Lung (tissue), 12 donors: Measurements from ENCODE around the gene C4orf50. TPM values are rescaled to one million over a fixed set of nuclear protein-coding genes. Genes with fewer than 3 reads are reported as not detected.

Source experiments
- ATAC-seq: fragments of 200-7000 bp; cut with Tn5 transposase; one replicate; pipeline ENCODE4 v1.9.1; 2020; ENCODE audit warnings: moderate number of reproducible peaks; ENCODE audit not compliant: insufficient read depth, low FRiP score
- DNase-seq, 3 donors: peaks; one replicate each; pipeline ENCODE4 v3.0.0-alpha.2; 2013 to 2017
- H3K27ac ChIP-seq, 2 donors: one replicate each; pipeline ENCODE4 v1.5.1; 2013; ENCODE audit warnings: mild to moderate bottlenecking in 2 of 2, moderate library complexity in 2 of 2, control low read depth in 1 of 2, inconsistent platforms in 1 of 2, low read depth in 1 of 2, low read length in 1 of 2
- H3K27me3 ChIP-seq, 3 donors: one replicate each; pipeline ENCODE4 v1.5.1; 2013; ENCODE audit warnings: low read length in 2 of 3; ENCODE audit not compliant: control insufficient read depth in 3 of 3, insufficient read depth in 3 of 3
- H3K36me3 ChIP-seq, 4 donors: one replicate each; pipeline ENCODE4 v1.5.1; 2013; ENCODE audit warnings: low read length in 4 of 4, mild to moderate bottlenecking in 1 of 4, moderate library complexity in 1 of 4; ENCODE audit not compliant: control insufficient read depth in 4 of 4, insufficient read depth in 4 of 4
- H3K4me1 ChIP-seq, 5 donors: one replicate each; pipeline ENCODE4 v1.5.1; 2013; ENCODE audit warnings: low read length in 5 of 5, mild to moderate bottlenecking in 2 of 5, moderate library complexity in 1 of 5; ENCODE audit not compliant: control insufficient read depth in 5 of 5, insufficient read depth in 5 of 5
- H3K4me3 ChIP-seq: one replicate; pipeline ENCODE4 v1.5.1; 2013; ENCODE audit warnings: mild to moderate bottlenecking, control low read depth, moderate library complexity
- H3K9ac ChIP-seq, 2 donors: one replicate each; pipeline ENCODE4 v1.5.1; 2013; ENCODE audit warnings: low read length in 2 of 2, control low read depth in 1 of 2; ENCODE audit not compliant: insufficient read depth in 1 of 2
- H3K9me3 ChIP-seq, 4 donors: one replicate each; pipeline ENCODE4 v1.5.1; 2013; ENCODE audit warnings: low read length in 3 of 4, mild to moderate bottlenecking in 1 of 4, moderate library complexity in 1 of 4; ENCODE audit not compliant: control insufficient read depth in 4 of 4, insufficient read depth in 3 of 4
- CTCF ChIP-seq: IDR thresholded peaks from 2 replicates; pipeline ENCODE4 v1.5.1; 2012; ENCODE audit warnings: mild to moderate bottlenecking; ENCODE audit errors: control extremely low read depth, extremely low read depth
- whole genome bisulfite sequencing, 2 donors: extraction: QIAGEN DNeasy Blood & Tissue Kit; methylation state at CpG; one replicate each; pipeline ENCODE4 v1.1.7; 2013; 5-methylcytosine and 5-hydroxymethylcytosine counted together
- polyA plus RNA-seq, 2 donors: library from polyadenylated mRNA; stranded (reverse); fragments of 200-250 nt; gene quantifications; one replicate each; pipeline ENCODE4 v1.2.1, GENCODE V29; 2013
- total RNA-seq, 2 donors: library from RNA; depleted of rRNA in 1 of 2; stranded (reverse); fragments of >200 nt in 1 of 2; gene quantifications; one replicate each; pipeline ENCODE4 v1.2.1, GENCODE V29; 2014 to 2021
- donor health status: control.
- donor health status: control.
- donor health status: Bipolar disorder and iron deficiency.
- donor health status: healthy.
- donor health status: DM: yes; HTN: yes; CAD: no.

Gene C4orf50
- total and polyA plus RNA-seq, 4 donors, result 0.02 to 0.04 (median 0.03) TPM

- H3K4me1 ChIP-seq, result peaks cover 0 to 5% (median 0%) of the 10 kb centered on the region in 5 donors
- H3K9me3 ChIP-seq, result peaks cover 0 to 4% (median 0%) of the 10 kb centered on the region in 4 donors
- 65 to 76% methylated on average over 6 of the region's 6 CpGs for WGBS, 2 donors
- no peak overlapping the region for H3K27ac ChIP-seq
- H3K27me3 ChIP-seq, result peaks cover 0 to 4% (median 4%) of the 10 kb centered on the region in 3 donors
- DNase-seq (no peak), ATAC-seq (no peak)
- TF ChIP-seq CTCF, result no peak
- H3K4me3 ChIP-seq, result no peak overlapping the region
- H3K36me3 ChIP-seq, result no peaks in the 10 kb centered on the region
- H3K9ac ChIP-seq, result no peak overlapping the region
Observed at GRCh38 chr4:6029254-6029653, 11.0 kb upstream of the C4orf50 start.

GRCh38 chr4:6028168-6028567, 9.9 kb upstream of the C4orf50 start:
- H3K9me3 ChIP-seq, result peaks cover 0 to 4% (median 0%) of the 10 kb centered on the region in 4 donors
- H3K4me1 ChIP-seq, result peaks cover 0 to 5% (median 0%) of the 10 kb centered on the region in 5 donors
- ATAC-seq, result no peak
- no peak for TF ChIP-seq CTCF
- H3K36me3 ChIP-seq, result no peaks in the 10 kb centered on the region
- DNase-seq, result no peak
- WGBS, 2 donors, result 75 to 77% methylated on average over 10 of the region's 10 CpGs
- no peak overlapping the region for H3K4me3 ChIP-seq
- no peak overlapping the region for H3K9ac ChIP-seq
- peaks cover 0 to 4% (median 4%) of the 10 kb centered on the region in 3 donors for H3K27me3 ChIP-seq
- H3K27ac ChIP-seq, result no peak overlapping the region

GRCh38 chr4:6027392-6027791, 9.2 kb upstream of the C4orf50 start:
- no peak for TF ChIP-seq CTCF
- H3K4me1 ChIP-seq, result peaks cover 0 to under 1% (median 0%) of the 10 kb centered on the region in 5 donors
- H3K36me3 ChIP-seq, result no peaks in the 10 kb centered on the region
- DNase-seq, result no peak
- H3K4me3 ChIP-seq, result no peak overlapping the region
- no peak for ATAC-seq
- no peak overlapping the region for H3K9ac ChIP-seq
- WGBS, 2 donors, result 65 to 69% methylated on average over 9 of the region's 9 CpGs
- peaks cover 0 to 4% (median 0%) of the 10 kb centered on the region in 4 donors for H3K9me3 ChIP-seq
- no peak overlapping the region for H3K27ac ChIP-seq
- H3K27me3 ChIP-seq, result peaks cover 0 to 4% (median 4%) of the 10 kb centered on the region in 3 donors
